ENCODE measurements around the gene SPEM1.

The SPEM1 gene, protein sequence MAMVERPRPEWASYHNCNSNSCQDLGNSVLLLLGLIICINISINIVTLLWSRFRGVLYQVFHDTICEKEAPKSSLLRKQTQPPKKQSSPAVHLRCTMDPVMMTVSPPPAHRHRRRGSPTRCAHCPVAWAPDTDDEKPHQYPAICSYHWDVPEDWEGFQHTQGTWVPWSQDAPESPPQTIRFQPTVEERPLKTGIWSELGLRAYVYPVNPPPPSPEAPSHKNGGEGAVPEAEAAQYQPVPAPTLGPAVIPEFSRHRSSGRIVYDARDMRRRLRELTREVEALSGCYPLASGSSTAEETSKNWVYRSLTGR

DNA sequence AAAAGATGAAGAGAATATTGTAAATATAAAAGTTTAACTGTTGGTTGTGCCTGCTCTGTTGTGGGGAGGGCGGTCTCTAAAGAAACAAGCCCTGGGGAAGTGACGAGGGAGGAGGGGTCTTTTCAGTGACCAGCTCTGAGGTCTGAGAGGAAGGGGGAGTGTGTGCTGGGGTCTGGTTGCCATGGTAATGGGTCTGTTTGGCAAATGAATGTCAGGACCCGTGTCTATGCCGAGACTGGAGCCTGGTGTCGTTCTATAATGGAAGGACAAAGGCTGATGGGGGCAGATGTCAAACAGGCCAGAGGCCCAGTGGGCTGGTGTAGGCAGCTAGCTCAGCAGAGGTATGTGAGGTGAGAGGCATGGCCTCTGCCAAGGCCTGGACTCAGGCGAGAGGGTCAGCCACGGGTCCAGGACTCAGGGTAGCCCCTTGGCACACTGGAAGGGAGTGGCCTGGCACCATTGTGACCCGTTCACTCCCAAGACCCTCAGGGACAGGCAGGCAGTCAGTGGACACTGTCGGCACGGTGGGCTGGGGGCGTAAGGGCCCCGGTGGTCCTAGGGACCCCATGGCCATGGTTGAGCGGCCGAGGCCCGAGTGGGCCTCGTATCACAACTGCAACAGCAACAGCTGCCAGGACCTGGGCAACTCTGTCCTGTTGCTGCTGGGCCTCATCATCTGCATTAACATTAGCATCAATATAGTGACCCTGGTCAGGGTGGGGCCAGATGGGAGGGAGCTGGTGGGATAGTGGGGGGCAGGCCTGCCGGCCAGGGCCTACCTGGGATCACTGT lies at the start of gene SPEM1:
Gene SPEM1 (plus strand): TSS at position 506 of the 792 bp plus-strand sequence. CDS start 61 bp downstream, at position 567.
- DNase-seq (ENCODE audit: low spot score), result no peak

DNA sequence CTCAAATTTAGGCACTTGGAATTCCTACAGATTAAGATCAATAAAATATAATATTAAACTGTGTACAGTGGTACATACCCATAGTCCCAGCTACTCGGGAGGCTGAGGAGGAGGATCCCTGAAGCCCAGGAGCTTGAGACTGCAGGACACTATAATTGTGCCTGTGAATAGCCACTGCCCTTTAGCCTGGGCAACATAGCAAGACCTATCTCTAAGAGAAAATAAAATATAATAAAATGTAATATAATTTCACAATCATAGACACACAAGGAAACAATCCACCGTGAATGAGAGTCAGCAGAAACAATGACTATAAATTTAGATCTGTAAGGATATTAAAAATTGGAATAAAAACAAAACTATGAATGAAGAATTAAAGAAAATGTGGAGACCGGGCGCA lies 49.3 kb upstream of the SPEM1 start:
- no peak for DNase-seq (ENCODE audit: low spot score)

DNA sequence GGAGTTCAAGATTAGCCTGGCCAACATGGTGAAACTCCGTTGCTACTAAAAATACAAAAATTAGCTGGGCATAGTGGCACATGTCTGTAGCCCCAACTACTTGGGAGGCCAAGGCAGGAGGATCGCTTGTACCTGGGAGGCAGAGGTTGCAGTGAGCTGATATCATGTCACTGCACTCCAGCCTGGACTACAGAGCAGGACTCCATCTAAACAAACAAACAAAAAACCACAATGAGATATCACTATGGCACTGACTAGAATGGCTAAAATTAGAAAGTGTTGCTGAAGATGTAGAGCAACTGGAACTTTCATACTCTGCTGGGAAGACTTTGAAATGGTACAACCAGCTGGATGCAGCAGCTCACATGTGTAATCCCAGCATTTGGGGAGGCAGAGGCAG lies 45.8 kb upstream of the SPEM1 start:
- no peak for DNase-seq (ENCODE audit: low spot score)

DNA sequence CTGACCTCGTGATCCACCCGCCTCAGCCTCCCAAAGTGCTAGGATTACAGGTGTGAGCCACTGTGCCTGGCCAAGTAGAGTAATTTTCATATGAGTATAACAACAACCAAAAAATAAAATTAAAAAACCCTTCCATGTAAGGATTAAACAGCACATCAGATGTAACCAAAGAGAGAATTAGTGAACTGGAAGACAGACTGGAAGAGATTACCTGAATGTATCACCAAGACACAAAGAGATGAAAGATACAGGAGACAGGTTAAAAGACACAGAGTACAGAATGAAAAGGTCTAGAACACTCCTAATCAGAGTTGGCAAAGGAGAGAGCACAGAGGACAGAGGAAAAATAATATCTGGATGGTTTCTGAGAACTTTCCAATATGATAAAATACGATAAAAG lies 41.0 kb upstream of the SPEM1 start:
- DNase-seq (ENCODE audit: low spot score), result no peak

DNA sequence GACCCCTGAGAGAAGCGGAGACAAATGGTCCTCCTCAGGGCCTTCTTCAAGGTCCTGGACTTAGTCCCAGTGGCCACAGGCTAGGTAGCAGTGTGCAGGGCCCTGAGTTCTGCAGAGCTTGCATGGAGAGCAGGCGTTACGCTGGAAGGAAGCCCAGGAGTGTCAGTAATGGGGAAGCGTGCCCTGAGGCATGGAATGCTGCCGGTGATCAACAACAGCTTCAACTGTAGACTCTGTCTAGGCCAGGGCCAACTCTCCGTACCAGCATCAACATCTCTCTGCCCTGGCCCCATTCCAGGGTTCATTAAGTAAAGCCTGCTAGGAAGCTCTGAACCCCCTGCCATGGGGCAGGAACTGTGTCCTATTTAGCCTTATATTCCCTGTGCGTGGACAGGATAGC lies 39.8 kb upstream of the SPEM1 start:
- no peak for DNase-seq (ENCODE audit: low spot score)

DNA sequence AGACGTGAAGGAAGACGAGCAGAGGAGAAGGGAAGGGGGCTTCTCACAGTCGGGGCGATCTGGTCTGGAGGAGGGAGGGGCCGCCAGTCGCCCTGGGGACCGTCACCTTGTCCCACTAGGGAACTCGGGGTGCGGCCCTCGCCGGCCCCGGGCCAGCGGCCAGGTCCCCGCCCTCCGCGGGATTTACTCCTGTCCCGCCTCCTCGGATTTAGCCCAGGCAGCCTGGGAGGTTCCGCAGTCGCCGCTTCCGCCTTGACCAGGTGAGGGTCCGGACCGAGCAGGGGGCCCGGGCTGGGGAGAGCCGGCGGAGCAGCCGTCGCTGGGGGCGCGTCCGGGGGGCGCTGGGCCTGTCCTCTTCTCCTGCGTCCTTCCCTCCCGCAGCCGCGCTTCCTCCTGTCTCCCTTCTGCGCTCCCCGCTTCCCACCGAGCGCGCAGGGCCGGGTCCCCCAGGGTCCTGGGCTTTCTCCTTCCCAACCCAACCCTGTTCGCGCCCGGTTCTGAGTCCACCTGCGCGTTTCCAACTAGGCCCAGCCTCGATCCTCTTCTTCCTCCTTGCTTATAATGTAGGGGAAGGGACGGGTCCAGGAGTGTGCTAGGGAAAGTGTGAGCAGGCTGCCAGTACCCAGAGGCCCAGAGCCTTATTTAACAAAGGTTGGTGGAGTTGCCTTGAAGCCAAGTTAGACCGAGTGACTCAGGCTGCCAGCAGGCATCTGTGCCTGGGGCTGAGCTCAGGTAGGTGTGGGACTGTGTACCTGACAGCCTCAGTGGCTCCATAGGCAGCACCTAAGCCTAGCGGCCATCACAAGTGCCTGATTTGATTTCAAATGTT lies 39.1 kb upstream of the SPEM1 start, which contains the start of gene TNK1:
Gene TNK1 (plus strand): TSS at position 235 of the 829 bp plus-strand sequence. CDS start 1,838 bp downstream, outside the sequence.
- DNase-seq (ENCODE audit: low spot score), result peak; percentile 55

DNA sequence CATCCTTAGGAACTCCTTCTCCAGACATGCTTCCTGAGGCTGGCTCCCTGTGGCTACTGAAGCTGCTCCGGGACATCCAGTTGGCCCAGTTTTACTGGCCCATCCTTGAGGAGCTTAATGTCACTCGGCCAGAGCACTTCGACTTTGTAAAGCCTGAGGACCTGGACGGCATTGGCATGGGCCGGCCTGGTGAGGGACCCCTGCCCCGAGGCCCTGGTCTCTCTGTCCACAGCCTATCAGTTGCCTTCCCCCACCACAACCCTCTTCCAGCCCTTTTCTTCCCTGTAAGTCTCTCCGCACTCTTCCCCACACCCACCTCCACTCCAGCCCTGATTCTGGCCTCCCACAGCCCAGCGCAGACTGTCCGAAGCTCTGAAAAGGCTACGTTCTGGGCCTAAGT lies 37.2 kb upstream of the SPEM1 start:
- no peak for DNase-seq (ENCODE audit: low spot score)

DNA sequence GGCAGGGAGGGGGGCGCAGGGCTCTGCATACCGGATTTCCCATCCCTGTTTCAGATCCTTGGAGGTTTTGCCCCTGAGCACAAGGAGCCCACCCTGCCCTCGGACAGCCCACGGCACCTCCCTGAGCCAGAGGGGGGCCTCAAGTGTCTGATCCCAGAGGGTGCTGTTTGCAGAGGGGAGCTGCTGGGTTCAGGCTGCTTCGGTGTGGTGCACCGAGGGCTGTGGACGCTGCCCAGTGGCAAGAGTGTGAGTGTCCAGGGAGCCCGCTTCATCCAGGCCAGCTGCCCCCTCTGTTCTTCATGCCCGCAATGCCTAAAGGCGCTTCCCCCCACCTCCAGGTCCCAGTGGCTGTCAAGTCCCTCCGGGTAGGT lies 36.8 kb upstream of the SPEM1 start:
- no peak for DNase-seq (ENCODE audit: low spot score)

DNA sequence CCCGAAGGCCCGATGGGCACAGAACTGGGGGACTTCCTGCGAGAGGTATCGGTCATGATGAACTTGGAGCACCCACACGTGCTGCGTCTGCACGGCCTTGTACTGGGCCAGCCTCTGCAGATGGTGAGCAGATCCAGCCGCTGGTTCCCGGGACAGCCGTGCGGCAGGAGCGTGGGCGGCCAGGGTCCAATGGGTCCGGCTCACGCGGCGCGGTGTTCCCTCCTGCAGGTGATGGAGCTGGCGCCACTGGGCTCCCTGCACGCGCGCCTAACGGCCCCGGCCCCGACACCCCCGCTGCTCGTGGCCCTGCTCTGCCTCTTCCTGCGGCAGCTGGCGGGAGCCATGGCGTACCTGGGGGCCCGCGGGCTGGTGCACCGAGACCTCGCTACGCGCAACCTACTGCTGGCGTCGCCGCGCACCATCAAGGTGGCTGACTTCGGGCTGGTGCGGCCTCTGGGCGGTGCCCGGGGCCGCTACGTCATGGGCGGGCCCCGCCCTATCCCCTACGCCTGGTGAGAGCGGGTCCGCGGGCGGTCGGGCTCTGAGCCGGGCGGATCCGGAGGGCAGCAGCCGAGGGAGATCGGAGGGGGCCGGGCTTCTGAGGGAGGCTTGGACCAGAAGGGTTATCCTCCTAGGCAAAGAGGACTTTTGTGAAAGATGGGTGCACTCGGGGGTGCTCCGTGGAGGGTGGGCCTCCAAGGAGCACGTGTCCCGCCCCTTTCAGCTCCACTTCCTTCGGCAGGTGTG lies 36.2 kb upstream of the SPEM1 start:
- DNase-seq (ENCODE audit: low spot score), result no peak

DNA sequence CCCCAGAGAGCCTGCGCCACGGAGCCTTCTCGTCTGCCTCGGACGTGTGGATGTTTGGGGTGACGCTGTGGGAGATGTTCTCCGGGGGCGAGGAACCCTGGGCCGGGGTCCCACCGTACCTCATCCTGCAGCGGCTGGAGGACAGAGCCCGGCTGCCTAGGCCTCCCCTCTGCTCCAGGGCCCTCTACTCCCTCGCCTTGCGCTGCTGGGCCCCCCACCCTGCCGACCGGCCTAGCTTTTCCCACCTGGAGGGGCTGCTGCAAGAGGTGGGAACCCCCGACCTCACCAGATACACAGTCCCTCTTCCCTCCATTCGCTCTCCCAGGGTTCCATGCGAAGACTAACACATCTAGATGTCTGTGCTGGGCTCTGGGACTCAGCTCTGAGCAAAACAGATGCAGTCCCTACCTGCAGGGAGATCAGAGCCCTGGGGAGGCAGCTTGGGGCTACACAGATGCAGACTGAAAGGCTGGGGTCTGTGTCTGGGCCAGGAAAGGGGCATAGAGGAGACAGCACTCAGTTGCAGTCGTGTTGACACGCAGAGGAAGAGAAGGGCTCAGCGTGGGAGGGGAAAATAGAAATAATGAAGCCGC lies 35.5 kb upstream of the SPEM1 start:
- DNase-seq (ENCODE audit: low spot score), result no peak

DNA sequence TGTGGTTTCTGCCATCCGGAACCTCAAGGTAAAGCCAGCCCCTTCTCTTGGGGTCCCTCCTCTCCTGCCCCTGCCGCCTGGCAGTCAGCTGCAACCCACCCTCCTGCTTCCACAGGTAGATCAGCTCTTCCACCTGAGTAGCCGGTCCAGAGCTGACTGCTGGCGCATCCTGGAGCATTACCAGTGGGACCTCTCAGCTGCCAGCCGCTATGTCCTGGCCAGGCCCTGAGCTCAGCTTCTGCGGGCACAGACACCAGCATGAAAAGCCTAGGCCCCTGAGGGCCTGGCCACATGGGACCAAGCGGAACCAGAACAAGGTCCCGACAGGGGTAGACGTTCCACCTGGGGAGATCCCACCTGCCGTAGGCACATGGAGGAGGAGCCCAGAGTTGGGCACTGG lies 31.3 kb upstream of the SPEM1 start:
- DNase-seq (ENCODE audit: low spot score), result no peak

DNA sequence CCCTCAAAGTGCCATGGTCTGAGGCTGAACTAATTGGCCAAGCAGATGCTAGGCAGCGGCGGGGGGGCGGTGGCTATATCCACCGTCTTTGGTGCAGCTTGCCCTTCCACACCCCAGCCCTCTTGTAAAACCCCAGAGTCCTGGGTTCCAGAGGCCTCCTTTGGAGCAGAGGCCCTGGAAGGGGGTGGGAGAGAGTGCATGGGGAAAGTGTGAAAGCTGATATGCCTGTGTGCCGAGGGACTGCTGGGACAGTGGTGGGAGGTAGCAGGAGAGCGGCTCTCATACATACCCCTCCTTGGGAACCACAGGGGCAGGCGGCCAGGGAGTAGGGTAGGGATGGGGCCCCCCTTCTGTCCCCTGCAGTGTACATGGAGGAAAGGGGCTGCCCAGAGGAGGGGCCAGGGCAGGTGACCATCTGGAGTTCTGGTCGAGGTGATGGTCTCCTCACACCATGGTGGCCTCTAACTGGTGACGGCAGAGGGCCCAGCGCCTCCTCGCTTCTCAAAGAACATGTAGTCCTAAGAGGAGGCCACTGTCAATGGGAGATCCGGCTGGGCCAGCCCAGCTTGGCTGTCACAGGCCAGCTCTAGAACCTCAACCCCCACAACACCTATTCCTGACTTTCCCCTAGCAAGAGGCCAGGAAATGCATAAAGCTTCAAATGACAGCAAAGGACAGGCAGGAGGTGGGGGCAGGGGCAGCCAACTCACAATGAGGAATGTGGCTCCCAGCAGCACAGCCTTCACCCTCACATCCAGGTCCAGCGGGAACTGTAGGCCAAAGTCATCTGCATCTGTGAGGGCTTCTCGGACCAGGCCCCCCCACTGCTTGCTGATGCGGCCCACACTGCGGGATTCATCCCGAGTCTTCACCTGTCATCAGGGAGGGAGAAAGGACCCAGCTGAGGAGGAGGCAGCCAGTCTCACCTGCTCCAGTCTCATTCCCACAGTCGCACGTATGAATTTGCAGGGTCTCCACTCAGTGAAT lies 29.9 kb upstream of the SPEM1 start:
- no peak for DNase-seq (ENCODE audit: low spot score)

DNA sequence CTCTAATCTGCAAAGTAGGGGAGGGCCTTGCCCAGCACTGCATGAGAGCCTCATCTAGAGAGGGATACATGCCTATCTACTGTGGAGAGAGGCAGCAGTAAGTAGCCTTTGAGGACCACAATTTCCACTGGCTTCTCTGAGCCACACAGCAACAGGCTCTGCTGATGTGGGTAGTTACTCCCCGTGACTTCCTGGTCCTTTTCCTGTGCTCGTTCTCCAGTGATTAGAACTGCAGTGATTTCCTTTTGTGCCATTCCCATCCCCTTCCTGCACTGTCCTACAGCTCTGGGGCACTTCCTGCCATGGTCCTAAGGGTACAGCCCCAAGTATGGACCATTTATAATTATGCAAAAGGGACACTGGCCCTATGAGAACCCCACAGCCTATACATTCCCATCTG lies 28.8 kb upstream of the SPEM1 start:
- no peak for DNase-seq (ENCODE audit: low spot score)

DNA sequence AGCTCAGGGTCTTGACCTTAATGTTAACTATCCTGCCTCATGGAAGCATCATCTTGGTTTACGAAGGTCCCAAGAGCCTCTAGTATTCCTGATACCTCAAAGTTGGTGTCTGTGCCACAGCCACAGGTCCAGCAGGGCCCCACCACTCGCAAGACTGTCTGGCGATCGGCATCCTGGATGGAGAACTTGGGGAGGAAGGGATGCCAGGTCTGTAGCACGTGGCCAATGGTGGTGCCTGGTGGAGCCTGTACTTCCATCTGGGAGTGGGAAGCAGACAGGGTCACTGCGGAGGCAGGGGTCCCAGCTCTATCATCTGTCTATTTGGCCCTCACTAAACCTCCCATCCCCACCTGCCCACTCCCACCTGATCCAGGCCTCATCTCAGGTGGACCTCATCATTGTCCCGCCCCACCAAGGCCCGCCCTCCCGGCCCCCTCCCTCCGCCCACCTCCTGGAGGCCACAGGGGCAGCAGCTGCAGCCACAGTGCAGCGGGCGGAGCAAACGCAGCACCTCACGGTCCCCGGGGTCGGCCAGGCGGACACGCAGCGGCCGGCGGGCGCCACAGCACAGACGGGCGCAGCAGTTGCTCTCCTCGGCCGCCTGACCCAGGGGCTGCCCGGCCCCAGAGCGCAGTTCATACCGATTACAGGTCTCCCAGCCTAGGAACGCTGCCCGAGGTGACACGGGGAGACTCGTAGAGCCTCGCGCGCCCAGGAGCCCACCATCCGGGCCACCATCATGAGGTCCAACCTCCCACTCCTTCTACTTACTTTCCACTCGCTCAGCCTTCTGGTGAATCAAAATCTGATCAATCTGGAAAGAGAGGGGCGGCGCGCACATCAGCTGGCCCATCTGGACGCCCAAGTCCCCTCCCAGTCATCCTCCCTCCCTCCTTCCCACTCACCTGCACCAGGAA lies 27.2 kb upstream of the SPEM1 start:
- DNase-seq (ENCODE audit: low spot score), result no peak

DNA sequence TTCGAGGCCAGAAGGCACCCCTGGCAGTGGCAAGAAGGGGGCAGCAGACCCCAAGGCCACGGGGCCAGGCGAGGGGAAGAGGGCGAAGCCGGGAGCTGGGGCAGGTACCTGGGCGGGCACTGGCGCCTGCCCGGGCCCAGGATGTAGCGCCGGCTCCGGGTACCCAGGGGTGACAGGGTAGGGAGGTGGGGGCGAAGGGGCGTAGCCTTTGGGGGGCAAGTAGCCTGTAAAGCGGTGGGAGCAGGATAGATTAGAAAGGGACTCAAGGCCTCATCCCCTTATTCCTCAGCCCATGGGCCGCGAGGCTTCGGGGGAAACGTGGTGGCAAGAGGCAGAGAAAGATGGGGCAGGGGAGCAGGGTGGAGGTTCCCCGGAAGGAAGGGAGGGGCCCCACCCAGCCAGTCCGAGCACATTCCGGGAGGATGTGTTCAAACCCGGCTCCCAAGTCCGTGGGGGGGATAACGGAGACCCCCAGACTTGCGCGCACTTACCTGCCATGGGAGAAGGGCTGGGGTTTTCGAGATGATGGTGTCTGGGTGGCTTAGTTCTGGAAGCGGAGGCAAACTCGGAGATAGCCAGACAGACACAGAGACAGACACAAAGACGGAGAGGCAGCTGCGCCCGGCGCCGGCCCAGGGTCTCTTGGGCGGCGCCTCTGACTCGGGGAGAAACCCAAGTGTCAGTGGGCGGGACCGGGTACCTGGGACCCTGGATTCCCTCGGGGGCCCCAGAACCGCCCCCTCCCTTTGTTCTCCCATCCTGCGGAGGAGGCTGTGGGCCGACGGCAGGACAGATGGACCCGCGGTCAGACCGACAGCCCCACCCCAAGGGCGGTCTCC lies 26.3 kb upstream of the SPEM1 start:
- peak; percentile 35 for DNase-seq (ENCODE audit: low spot score)

DNA sequence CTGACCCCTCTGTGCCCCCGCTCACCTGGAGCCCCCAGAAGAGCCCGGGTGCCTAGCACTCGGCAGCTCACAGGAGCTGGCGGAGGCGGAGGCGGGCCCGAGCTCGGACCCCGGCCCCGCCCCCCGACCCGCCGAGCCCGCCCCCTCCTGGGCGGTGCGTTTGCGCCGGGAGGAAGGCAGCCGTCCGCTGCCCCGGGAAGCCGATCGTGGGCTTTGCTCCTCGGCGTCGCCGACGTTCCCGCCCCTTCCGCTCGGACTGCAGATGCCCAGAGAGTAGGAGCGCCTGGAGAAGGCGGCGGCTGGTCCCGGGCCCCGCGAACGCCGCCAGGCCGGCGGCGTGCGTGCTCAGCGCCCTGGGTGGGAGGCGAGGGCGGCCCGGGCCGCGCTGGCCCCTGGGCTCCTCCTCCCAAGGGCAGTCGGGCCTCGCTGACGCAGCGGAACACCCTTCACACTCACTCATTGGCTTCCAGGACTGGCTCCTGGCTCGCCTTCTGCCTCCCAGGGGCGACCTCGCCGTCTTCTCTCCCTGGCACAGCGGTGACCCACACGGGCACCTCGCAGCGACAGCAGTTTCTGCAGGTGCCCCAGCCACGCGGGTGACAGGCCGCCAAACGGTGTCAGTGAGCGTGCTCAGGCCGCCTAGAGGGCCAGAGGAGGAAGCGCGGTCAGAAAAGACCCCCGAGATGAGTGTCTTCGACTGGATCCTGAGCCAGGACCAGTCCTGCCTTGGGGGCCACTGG lies 25.5 kb upstream of the SPEM1 start, which contains the start of gene PLSCR3:
Gene PLSCR3 (minus strand): TSS at position 74 of the 740 bp plus-strand sequence. CDS start 415 bp downstream, outside the sequence.
- peak; percentile 86 for DNase-seq (ENCODE audit: low spot score)

DNA sequence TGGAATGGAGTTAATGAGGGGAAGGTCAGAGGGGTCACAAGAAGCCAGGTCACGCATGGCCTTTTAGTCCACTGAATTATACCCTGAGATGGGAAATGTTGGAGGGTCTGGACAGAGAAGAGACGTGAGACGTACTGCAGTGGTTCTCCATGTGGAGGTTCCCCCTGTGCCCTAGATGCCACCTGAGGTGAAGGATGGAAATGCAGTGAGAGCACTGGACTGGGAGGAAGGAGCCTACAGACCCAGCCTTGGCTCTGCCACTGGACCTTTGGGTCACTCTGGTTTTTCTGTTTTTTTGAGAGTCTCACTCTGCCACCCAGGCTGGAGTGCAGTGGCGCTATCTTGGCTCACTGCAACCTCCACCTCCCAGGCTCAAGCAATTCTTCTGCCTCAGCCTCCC lies 24.0 kb upstream of the SPEM1 start:
- DNase-seq (ENCODE audit: low spot score), result no peak

All from RKO (cell line).